HG03460 (cell line): ENCODE measurements around the gene NTNG1.

Experiments used
- ATAC-seq: cut with Tn5 transposase; IDR thresholded peaks from one replicate; pipeline ENCODE4 v1.9.1; 2021; ENCODE audit not compliant: unreplicated experiment

Gene NTNG1

GRCh38 chr1:107493111-107493716 lies 352.4 kb downstream of the NTNG1 start:
- ATAC-seq = no peak

- ATAC-seq = no peak
Measured at GRCh38 chr1:107494061-107494460, 353.2 kb downstream of the NTNG1 start.

GRCh38 chr1:107496002-107496401 lies 355.2 kb downstream of the NTNG1 start:
- ATAC-seq = no peak

- peak; percentile 94 for ATAC-seq
Measured at GRCh38 chr1:107499139-107499744, 358.4 kb downstream of the NTNG1 start.

- no peak for ATAC-seq
Measured at GRCh38 chr1:107501081-107501605, 360.3 kb downstream of the NTNG1 start.

GRCh38 chr1:107510347-107510746 lies 369.5 kb downstream of the NTNG1 start:
- no peak for ATAC-seq

- ATAC-seq = no peak
Measured at GRCh38 chr1:107512836-107513235, 372.0 kb downstream of the NTNG1 start.

GRCh38 chr1:107514841-107515240 lies 374.0 kb downstream of the NTNG1 start:
- no peak for ATAC-seq

GRCh38 chr1:107515702-107516101 lies 374.9 kb downstream of the NTNG1 start:
- ATAC-seq = no peak

GRCh38 chr1:107523061-107523460 lies 382.2 kb downstream of the NTNG1 start:
- no peak for ATAC-seq

- no peak for ATAC-seq
Measured at GRCh38 chr1:107523736-107524135, 382.9 kb downstream of the NTNG1 start.

- no peak for ATAC-seq
Measured at GRCh38 chr1:107524301-107524700, 383.5 kb downstream of the NTNG1 start.

- ATAC-seq = no peak
Measured at GRCh38 chr1:107525145-107525544, 384.3 kb downstream of the NTNG1 start.

GRCh38 chr1:107525961-107526360 lies 385.1 kb downstream of the NTNG1 start:
- no peak for ATAC-seq

- ATAC-seq = no peak
Measured at GRCh38 chr1:107526524-107527198, 385.8 kb downstream of the NTNG1 start.

GRCh38 chr1:107529511-107530149 lies 388.8 kb downstream of the NTNG1 start:
- ATAC-seq = peak; percentile 96

GRCh38 chr1:107530543-107530942 lies 389.7 kb downstream of the NTNG1 start:
- no peak for ATAC-seq

GRCh38 chr1:107531065-107531908 lies 390.4 kb downstream of the NTNG1 start:
- ATAC-seq = no peak

GRCh38 chr1:107532318-107532717 lies 391.5 kb downstream of the NTNG1 start:
- ATAC-seq = no peak
